Hepatocyte (in vitro differentiated cells): ENCODE measurements around the gene CWC27.
A peak's percentile ranks its signal among the peaks of the same experiment; 100 is the strongest.

ENCODE experiments used
- CTCF ChIP-seq: fragments of 200-600 bp; sonication (generic); IDR thresholded peaks from 2 replicates; pipeline ENCODE4 v1.5.1; 2016; ENCODE audit warnings: antibody characterized with exemption, mild to moderate bottlenecking; ENCODE audit not compliant: poor library complexity
- EZH2 ChIP-seq: fragments of 200-600 bp; sonication (generic); IDR thresholded peaks from 2 replicates; pipeline ENCODE4 v1.6.1; 2016; ENCODE audit warnings: antibody characterized with exemption, mild to moderate bottlenecking, borderline replicate concordance
- EZH2phosphoT487 ChIP-seq: fragments of 200-600 bp; sonication (generic); IDR thresholded peaks from one replicate; pipeline ENCODE4 v1.6.1; 2018; ENCODE audit warnings: antibody characterized with exemption, mild to moderate bottlenecking, low read depth, moderate library complexity; ENCODE audit not compliant: unreplicated experiment, severe bottlenecking

GRCh38 chr5:65037831-65038815, 269.4 kb downstream of the CWC27 start:
- TF ChIP-seq EZH2phosphoT487 (no peak), CTCF (peak; percentile 28), EZH2 (no peak)
